Measurements from ENCODE around the gene FLNB.
"Not testable (repeated sequence)": the region's sequence is repeated elsewhere in the genome, so short reads cannot be mapped to it uniquely, and the experiment has no call there.

The FLNB gene

GRCh38 chr3:58032186-58032585 is 24.0 kb downstream of the FLNB start:
- no peak for DNase-seq (ENCODE audit: low read depth)

DNA sequence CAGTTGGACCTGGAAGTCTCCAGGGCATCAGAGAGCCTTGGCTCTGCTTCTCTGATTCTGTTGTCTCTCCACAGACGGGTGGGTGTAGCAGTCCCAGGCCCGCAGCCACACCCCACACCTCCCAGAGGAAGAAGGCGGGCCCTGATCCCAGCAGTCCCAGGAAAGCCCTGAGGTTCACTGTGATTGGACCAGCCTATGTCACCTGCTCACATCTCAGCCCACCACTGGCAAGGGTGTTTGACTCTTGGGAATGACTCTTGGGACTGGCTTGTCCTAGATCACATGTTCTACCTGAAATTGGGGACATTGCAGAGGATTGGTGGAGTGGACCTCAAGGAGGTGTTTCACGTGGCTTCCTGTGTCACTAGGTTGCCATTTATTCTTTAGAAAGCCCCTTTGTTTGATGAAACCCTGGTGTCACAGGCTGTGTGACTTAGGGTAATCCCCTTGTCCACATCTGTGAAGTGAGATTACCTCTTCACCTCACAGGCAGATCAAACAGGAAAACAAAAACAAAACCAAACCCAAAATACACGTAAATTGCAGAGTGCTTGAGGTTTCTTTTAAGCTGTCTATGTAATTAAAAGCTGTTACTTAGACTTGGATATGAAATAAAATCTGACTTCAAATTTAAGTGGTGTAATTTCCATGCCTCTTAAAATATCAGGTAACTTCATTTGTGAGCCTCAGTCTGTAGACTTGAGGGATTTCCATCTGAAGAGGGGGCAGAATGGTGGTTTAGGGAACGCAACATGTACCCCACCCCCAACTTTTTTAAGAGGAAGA is 26.7 kb downstream of the FLNB start:
- peak; percentile 18 for DNase-seq (ENCODE audit: low read depth)

GRCh38 chr3:58035524-58036255 is 27.5 kb downstream of the FLNB start:
- no peak for DNase-seq (ENCODE audit: low read depth)

DNA sequence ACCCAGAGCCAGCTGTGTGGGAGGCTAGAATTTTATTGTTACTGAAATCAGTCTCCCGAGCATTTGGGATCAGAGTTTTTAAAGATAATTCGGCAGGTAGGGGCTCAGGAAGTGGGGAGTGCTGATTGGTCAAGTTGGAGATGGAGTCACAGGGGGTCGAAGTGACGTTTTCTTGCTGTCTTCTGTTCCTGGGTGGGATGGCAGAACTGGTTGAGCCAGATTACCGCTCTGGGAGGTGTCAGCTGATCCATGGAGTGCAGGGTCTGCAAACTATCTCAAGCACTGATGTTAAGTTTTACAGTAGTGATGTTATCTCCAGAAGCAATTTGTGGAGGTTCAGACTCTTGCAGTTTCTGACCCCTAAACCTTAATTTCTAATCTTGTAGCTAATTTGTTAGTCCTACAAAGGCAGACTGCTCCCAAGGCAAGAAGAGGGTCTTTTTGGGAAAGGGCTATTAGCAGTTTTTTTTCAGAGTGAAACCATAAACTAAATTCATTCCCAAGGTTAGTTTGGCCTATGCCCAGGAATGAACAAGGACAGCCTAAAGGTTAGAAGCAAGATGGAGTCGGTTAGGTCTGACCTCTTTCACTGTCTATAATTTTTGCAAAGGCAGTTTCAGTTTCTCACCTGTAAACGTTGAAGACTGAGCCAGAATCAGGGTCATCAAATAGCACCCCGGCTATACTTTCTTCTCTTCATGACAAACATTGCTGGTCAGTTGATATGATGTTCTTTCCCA is 28.2 kb downstream of the FLNB start:
- no peak for DNase-seq (ENCODE audit: low read depth)

- DNase-seq (ENCODE audit: low read depth), result no peak
Measured at GRCh38 chr3:58037141-58037910, 29.1 kb downstream of the FLNB start.

DNA sequence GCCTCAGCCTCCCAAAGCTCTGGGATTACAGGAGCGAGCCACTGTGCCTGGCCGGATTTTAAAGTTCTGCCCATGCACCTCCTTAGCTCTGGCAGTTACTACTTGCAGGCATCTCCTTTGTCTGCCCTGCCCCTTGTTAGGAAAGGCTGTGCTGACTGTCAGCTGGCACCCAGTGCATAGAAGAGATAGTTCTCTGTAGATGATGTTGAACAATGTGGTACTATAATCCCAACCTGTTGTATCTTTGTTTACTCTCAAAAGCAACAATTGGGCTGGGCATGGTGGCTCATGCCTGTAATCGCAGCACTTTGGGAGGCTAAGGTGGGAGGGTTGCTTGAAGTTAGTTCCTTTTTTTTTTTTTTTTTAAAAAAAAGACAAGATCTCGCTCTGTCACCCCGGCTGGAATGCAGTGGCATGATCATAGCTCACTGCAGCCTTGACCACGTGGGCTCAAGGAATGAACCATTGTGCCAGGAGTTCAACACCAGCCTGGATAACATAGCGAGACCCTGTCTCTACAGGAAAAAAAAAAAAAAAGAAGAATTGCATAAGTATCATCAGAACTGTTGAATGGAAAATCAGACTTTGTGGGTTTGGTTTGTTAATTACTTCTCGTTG is 30.6 kb downstream of the FLNB start:
- DNase-seq (ENCODE audit: low read depth), result no peak

GRCh38 chr3:58039601-58040000 is 31.4 kb downstream of the FLNB start:
- no peak for DNase-seq (ENCODE audit: low read depth)

DNA sequence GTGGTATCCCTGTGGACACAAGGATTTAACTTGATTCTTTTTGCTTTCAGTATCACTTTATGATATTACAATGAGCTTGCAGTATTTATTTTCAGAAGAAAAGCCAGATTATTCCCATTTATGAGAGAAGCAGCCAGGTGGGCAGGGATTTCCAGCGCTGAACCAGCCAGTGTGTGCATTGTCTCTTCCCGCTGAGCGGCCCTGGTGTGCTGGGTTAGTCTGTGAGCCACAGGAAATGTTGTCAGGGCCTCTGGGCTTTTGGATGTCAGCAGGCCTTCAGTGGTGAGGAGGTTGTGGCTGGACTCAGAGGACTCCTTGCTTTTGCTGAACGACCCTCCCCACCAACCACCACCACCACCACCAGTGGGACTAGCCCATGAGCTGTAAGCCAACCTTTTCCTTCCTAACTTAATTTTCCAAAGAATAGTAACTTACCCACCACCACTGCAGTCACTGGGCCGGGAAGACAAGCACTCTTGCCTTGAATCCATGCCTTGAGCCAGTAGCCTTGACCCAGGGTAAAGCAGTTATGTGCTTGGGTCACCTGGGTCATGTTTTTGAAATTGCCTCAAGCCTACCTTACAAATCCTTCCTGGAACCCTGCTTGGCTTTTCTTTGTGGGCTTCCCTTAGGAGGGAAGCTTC is 33.1 kb downstream of the FLNB start:
- DNase-seq (ENCODE audit: low read depth), result no peak

- no peak for DNase-seq (ENCODE audit: low read depth)
Measured at GRCh38 chr3:58041826-58042324, 33.7 kb downstream of the FLNB start.

- DNase-seq (ENCODE audit: low read depth), result no peak
Measured at GRCh38 chr3:58042947-58043707, 34.9 kb downstream of the FLNB start.

DNA sequence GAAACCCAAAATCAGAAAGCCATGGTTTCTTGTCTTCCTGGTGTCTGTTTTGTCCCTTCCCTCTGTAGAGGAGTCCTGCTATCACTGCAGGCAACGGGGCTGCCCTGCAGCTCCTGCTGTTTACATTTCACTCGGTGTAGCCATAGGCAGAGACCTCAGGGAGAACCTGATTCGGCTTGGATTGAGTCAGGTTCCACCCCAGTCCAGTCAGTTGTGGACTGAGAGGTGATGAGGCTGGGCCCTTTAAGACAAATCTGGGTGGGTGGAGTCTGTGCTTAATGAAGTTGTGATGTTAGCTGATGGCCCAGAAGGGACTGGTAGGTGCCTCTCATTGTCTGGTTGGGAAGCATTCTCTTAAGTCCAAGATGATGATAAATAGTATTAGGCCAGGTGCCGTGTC is 35.7 kb downstream of the FLNB start:
- DNase-seq (ENCODE audit: low read depth), result no peak

DNA sequence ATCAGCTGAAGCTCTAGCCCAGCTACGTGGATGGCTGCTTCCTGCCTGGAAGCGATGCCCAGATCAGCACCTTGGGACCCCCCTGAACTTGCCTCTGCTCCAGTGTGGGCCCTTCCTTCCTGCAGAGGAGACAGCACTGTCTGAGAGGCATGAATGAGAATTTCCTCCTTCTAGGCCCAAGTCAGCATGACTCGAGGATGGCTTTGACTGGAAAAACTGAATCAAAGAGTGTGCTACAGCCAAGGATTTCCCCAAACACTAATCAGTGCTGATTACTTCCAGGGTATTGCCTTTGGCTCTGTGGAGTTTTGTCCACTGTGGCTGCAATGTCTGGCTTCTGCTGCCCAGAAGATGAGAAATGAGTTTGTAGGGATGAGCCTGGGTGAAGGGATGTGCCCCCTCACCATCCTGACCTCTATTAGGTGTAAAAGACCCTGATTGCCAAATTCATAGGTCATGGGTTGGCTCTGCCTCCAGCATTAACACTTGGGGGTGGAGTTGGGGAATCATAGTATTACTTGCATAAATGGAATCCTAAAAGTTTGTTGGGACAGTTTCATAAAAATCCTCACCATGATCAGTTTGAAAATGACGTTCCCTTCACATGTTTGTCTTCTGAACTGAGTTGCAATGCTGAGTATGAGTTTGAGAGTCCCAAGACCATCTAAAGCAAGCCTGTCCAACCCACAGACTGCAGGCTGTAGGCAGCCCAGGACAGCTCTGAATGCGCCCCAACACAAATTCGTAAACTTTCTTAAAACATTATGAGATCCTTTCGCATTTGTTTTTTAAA is 36.7 kb downstream of the FLNB start:
- no peak for DNase-seq (ENCODE audit: low read depth)

- no peak for DNase-seq (ENCODE audit: low read depth)
Measured at GRCh38 chr3:58047826-58048225, 39.6 kb downstream of the FLNB start.

DNA sequence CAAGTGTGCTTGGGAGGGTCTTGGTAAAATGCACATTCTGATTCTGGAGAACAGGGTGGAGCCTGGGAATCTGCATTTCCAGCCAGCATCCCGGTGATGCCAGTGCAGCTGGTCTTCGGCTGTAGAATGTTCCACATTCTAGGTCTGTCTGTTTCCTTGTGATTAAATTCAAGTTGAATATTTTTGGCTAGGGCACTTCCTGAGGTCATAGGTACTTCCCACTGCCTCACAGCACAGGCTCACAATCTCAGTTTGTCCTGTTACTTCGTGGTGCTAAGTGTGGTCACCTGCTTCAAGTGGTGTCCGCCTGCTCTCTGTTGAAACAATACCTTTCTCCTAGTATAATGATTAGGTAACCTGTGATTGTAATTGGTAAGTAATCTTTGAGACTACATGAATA is 40.1 kb downstream of the FLNB start:
- DNase-seq (ENCODE audit: low read depth), result no peak

DNA sequence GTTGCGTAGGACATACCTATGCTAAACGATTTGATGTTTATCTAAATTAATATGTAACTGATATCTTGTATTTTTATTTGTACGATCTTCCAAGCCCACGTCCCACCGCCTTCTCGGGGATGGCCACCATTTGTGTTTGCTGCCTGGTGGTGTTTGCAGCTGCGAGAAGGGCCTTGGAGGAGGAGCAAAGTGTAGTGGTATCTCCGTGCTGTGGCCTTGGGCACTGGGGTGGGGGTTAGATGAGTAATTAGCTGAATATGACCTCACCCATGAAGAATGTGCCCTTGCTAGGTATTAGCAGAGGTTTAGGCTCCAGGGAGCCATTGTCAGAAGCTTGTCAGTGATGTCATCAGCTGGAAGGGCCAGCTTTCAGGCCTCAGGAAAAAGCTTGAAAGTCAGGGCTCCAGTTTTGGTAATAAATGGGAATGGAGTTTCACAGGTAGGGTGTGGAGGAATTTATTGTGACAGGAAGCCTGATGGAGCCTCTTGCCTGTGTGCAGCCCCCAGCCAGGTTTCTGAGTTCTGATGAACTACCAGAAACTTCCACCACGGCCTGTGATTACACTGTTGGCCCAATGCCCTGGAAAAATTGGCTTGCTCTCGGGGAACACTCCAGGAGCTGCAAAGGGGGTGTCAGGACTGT is 41.0 kb downstream of the FLNB start:
- DNase-seq (ENCODE audit: low read depth), result no peak

DNA sequence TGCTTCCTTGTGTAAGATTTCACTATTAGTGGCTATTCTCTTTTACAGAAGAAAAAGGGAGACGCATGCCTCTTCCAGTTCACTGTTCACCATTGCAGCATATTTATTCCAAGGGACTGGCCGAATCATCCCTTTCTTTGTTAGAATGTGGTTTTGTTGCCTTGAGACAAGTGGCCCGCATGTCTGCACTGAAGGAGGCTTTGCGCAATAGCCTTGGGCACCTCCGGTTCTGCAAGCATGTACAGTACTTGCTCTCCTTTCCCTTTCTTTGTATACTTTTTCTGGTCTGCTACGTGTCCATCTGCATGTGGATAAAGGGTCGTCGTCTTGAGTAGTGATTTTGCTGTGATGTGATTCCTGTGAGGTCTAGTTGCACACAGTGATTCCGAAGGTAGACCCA is 43.0 kb downstream of the FLNB start:
- DNase-seq (ENCODE audit: low read depth), result no peak

DNA sequence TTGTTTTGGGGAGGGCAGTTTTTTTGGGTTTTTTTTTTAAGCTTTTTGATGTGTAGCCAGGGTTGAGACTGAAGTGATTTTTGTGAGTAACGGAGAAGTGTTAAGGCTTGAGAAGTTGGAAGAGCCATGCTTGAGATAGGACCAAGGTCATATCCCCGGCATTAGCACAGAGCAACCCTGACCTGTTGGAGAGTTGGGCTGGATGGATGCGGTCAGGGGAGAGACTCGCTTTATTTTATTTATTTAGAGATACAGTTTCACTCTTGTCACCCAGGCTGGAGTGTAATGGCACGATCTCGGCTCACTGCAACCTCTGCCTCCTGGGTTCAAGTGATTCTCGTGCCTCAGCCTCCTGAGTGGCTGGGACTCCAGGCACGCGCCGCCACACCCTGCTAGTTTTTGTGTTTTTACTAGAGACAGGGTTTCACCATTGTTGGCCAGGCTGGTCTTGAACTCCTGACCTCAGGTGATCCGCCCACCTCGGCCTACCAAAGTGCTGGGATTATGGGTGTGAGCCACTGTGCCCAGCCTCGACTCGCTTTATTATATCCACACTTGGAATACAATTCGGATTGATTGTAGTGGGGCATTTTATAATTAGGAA is 43.5 kb downstream of the FLNB start:
- DNase-seq (ENCODE audit: low read depth), result not testable (repeated sequence)

Measured in T-helper 22 cell (primary cell).